Stimulated activated CD4-positive, alpha-beta T cell treated with anti-CD3 and anti-CD28 coated beads, Interleukin-12 subunit alpha, Interleukin-12 subunit beta, amount 100 ng/mL, for 48 hours (primary cell): ENCODE data around the gene TENT4A.

Source experiments
- DNase-seq, 3 donors: peaks; one replicate each; pipeline ENCODE4 v3.0.0-alpha.2; 2020; ENCODE audit warnings: low read depth in 2 of 3, low spot score in 1 of 3

Gene TENT4A

DNA sequence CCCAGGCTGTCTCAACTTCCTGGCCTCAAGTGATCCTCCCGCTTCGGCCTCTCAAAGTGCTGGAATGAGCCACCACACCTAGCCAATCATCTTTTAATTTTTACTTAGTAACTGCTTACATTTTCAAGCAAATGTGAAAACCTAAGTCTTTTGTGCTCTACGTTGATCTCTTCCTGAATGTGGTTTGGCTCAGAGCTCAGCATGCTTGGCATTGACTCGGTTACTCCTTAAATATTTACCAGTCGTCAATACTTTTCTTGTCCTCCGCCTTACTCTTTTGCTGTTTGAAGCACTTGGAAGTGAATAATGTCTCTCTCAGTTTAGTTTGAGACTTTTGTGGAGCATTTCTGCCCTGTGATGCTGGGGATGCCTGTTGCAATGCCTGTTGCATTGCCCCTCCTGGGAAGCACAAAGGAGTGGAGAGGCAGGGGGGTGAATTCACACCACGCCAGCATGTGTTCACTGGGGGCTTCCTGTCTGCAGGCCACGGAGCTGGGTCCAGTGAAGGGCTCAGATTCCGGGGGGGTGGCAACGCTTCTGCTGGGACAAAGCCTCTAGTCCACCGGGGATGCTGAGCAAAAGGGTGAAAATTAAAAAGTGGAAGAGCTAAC, 13.1 kb upstream of the TENT4A start:
- DNase-seq: no peak

GRCh38 chr5:6700685-6701355, 12.4 kb upstream of the TENT4A start:
- no peak for DNase-seq

- DNase-seq: no peak
Observed at GRCh38 chr5:6701491-6701890, 11.7 kb upstream of the TENT4A start.

- no peak for DNase-seq
Observed at GRCh38 chr5:6702633-6703032, 10.6 kb upstream of the TENT4A start.

DNA sequence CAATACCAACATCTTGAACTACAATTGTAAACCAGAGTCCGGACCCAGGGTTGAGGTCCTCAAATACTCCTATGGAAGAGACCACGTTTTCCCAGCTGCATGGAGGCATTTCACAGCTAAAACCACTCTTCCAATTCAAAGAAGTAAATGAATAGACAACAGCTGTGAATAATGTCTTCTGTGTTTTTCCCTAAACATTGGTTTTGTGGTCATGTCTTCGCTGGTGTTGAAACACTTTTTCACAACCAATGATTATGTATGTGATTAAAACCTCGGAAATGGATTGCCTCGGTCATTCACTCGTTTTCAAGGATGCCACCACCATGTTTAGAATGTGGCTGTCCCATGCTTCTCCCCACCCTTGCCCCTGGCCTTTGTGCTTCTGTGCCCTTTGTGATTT, 9.4 kb upstream of the TENT4A start:
- DNase-seq: no peak

- no peak for DNase-seq
Observed at GRCh38 chr5:6704361-6704851, 8.8 kb upstream of the TENT4A start.

DNA sequence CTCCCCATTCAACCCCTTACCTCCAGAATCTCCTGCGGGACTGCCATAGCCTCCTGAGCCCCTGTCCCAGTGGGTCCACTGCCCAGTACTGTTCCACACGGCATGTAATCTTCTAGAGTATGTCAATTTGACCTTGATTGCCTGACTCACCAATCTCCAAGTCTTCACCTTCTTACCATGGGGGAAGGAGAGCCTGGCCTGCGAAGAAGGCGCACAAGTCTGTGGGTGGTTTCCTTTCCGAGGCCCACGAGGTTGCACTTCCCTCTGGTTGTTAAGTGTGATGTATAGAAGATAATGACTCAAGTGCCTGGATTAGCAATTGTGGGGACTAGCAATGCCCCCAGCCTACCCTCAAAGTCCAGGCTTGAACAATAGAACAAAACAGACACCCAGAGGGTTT, 8.1 kb upstream of the TENT4A start:
- no peak for DNase-seq

DNA sequence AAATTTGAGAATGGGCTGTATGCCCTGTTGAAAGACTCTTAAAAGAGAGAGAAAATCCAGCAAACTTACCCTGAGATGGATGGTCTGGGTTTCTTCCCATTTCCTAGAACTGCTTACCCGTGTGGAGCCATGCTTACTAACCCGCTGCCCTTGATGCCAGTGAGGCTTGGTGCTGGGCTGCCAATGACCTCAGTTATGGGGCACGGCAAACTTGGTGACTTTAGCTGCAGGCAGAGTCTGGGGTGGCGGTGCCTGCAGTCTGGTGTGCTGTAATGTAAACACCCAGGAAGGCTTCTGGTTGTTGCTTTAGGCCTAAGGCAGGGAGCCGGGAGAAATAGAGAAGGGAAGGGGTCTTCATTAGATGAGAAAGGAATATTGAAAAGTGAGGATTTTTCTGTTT, 7.3 kb upstream of the TENT4A start:
- DNase-seq: no peak

- no peak for DNase-seq
Observed at GRCh38 chr5:6707852-6708251, 5.4 kb upstream of the TENT4A start.

DNA sequence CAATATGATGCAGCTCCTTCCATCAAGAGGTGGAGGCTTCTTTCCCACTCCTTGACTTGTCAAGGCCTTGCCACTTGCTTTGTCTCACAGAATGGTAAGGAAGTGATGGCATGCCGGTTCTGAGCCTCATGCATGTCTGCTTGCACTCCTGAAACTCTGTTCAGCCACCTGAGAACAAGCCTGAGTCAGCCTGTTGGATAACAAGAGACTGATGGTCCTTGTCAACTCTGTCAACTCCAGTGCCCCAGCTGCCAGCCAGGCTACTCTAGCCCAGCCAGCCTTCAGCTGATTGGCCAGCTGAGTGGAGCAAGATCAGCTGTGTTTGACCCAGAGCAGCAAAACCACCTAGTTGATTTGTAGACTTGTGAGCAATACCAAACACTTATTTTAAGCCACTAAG, 4.4 kb upstream of the TENT4A start:
- DNase-seq: no peak

DNA sequence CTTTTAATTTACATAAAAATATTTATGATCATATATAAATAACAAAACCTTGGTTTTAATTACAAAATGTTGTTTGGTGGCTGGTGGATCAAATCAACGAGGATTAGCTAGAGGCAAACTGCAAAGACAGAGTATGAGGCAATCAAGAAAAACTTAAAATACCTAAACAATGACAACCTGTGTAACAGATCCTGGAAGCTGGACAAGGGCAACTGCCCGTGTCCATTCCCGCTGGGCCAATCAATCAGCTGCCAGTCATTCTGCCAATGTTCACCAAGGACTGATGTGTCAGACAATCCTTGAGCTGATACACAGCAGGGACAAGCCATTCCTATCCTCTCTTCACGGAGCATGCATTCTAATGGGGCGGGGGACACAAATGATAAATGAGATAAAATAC, 3.2 kb upstream of the TENT4A start:
- DNase-seq: no peak

- DNase-seq: no peak
Observed at GRCh38 chr5:6710551-6711318, 2.5 kb upstream of the TENT4A start.

- no peak for DNase-seq
Observed at GRCh38 chr5:6711409-6712141, 1.7 kb upstream of the TENT4A start.

DNA sequence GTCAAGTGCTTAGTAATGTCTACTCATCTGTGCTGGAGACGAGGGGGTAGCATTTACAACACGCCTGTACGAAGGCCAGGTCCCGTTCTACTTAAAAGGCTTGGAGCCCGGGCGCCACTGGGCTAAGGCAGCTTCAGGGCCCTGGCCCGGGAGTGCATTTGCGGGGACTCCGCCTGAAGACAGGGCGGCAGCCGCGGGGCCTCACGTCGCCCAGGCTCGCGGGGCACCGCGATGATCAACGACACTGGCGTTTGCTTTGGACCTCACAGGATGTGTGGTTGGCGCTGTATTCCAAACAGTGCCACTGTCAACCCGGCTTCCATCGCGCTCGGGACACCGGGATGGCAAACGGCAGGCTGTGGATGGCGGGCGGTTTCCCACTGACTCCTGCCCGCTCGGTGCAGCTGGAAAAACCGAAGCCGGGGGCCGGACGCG, 1.1 kb upstream of the TENT4A start:
- peak in 2 of 3 donors; percentile 33 to 36 for DNase-seq

DNA sequence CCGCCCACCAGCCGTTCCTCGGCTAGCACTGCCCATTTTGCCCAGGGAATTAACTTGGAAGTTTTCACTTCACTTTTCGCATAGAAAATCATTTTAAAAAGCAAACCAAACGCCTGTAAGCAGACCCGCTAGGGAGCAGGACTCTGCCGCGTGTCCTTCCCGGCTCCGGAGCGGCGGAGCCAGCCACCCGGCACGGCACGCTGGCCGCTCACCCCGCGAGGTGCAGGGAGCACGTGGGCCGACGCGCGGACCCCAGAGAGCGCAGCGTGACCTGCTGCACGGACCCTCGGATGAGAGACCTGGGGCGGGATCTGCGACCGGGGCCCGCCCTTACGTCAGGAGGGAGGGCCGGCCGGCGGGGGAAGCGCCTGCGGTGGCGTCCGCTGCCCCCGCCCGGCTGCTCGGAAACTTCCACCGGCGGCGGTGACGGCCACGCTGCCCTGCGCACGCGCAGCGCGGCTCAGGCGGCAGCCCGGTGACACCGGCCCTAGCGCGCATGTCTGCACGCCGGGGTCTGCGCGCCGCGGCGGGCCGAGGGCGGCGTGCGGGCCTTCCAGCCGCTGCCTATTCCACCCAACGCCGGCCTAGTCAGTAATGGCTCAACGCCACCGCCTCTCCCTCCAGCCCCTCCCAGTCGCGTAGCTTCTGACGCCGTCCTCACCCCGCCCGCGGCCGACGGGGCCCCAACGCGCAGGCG, 507 bp upstream of the TENT4A start:
- peak; percentile 89 to 95 (median 94) for DNase-seq

GRCh38 chr5:6714226-6715041, 1.2 kb downstream of the TENT4A start:
- DNase-seq: no peak

- no peak for DNase-seq
Observed at GRCh38 chr5:6715271-6715670, 2.0 kb downstream of the TENT4A start.

- no peak for DNase-seq
Observed at GRCh38 chr5:6715758-6716628, 2.8 kb downstream of the TENT4A start.

DNA sequence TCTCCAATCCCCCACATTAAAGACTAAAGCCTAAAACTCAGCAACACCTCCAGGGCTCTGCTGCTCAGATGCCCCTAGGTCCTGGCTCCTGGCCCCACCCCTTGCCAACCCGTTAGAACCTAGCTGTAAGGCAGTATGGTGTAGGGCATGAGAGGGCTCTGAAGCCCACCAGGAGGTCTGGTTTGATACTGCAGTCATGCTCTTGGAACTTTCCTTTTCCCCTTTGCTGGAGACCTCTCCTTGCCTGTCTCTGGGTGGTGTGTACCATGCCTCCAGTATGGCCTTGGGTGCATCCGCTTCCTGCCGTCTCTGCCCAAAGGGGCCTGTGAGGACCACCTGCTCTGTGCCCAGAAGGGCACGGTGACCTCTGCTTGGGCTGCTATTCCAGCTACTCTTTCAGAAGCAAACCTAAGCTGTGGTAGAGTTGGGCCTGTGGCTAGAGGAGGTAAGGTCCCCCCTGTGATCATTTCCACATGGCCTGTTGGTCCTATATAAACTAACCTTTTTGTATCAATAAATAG, 3.5 kb downstream of the TENT4A start:
- DNase-seq: no peak
